Keratinocyte (primary cell): ENCODE data around the gene COX7C. TPM values are rescaled to one million over a fixed set of nuclear protein-coding genes. Genes with fewer than 3 reads are reported as not detected.

Experiments
- DNase-seq: peaks from one replicate; pipeline ENCODE4 v3.0.0-alpha.2; 2011; ENCODE audit warnings: low read depth, missing footprints, low spot score
- FAIRE-seq: peaks from 2 replicates; lab custom pipeline; 2011; peaks lifted over from hg19 to GRCh38; lab: Jason Lieb, UNC
- H2AFZ ChIP-seq: 2 replicates; pipeline ENCODE4 v1.6.0; 2012; ENCODE audit warnings: low read length, control low read depth, inconsistent platforms; ENCODE audit not compliant: control insufficient read depth
- H3K27ac ChIP-seq: 2 replicates; pipeline ENCODE4 v1.5.1; 2011; ENCODE audit warnings: low read length; ENCODE audit not compliant: control insufficient read depth, insufficient read depth
- H3K27me3 ChIP-seq: 3 replicates; pipeline ENCODE4 v1.6.0; 2011; ENCODE audit warnings: low read length; ENCODE audit not compliant: control insufficient read depth, insufficient read depth; ENCODE audit errors: extremely low read depth
- H3K36me3 ChIP-seq, 2 experiments: 2 replicates in 1 of 2; 3 replicates in 1 of 2; pipeline ENCODE4 v1.5.1; 2011; ENCODE audit warnings: low read length in 2 of 2, mild to moderate bottlenecking in 1 of 2; ENCODE audit not compliant: control insufficient read depth in 2 of 2, insufficient read depth in 2 of 2; ENCODE audit errors: extremely low read depth in 1 of 2
- H3K4me1 ChIP-seq: 3 replicates; pipeline ENCODE4 v1.5.1; 2011; ENCODE audit warnings: low read length; ENCODE audit not compliant: control insufficient read depth, insufficient read depth; ENCODE audit errors: extremely low read depth
- H3K4me2 ChIP-seq: 3 replicates; pipeline ENCODE4 v1.6.0; 2011; ENCODE audit warnings: low read depth, low read length; ENCODE audit not compliant: control insufficient read depth, insufficient read depth; ENCODE audit errors: extremely low read depth
- H3K4me3 ChIP-seq, 3 experiments: fragments of 200-600 bp in 1 of 3; sonication (generic) in 1 of 3; 2 replicates in 2 of 3; 3 replicates in 1 of 3; pipeline ENCODE4 v1.5.1; 2011 to 2016; ENCODE audit warnings: low read length in 3 of 3, mild to moderate bottlenecking in 3 of 3, control low read depth in 2 of 3, inconsistent platforms in 1 of 3, low read depth in 1 of 3, mixed read lengths in 1 of 3, mixed run types in 1 of 3, moderate library complexity in 1 of 3; ENCODE audit not compliant: control insufficient read depth in 2 of 3, insufficient read depth in 2 of 3; ENCODE audit errors: extremely low read depth in 1 of 3
- H3K79me2 ChIP-seq: 2 replicates; pipeline ENCODE4 v1.6.0; 2012; ENCODE audit warnings: low read length; ENCODE audit not compliant: control insufficient read depth, insufficient read depth
- H3K9ac ChIP-seq: 3 replicates; pipeline ENCODE4 v1.6.0; 2011; ENCODE audit warnings: low read length; ENCODE audit not compliant: control insufficient read depth, insufficient read depth; ENCODE audit errors: extremely low read depth
- H3K9me1 ChIP-seq: 3 replicates; pipeline ENCODE4 v1.6.0; 2011; ENCODE audit warnings: low read length; ENCODE audit not compliant: control insufficient read depth, insufficient read depth; ENCODE audit errors: extremely low read depth
- H3K9me3 ChIP-seq: 2 replicates; pipeline ENCODE4 v1.5.1; 2012; ENCODE audit warnings: low read depth, low read length; ENCODE audit not compliant: control insufficient read depth
- H4K20me1 ChIP-seq: 3 replicates; pipeline ENCODE4 v1.6.0; 2011; ENCODE audit warnings: low read length; ENCODE audit not compliant: control insufficient read depth, insufficient read depth; ENCODE audit errors: extremely low read depth
- EZH2 ChIP-seq: IDR thresholded peaks from one replicate; pipeline ENCODE4 v1.6.1; 2012; ENCODE audit warnings: inconsistent platforms, mild to moderate bottlenecking, low read length, moderate library complexity
- dilution Hi-C: fragments of 300-500 bp; cut with MboI; formaldehyde crosslinking; loops from one replicate; pipeline ENCODE4 v1.7.0; 2020; ENCODE audit warnings: low sequenced_read_pairs; ENCODE audit not compliant: extremely low pct_ligation_motif_present
- polyA plus RNA-seq, 5 experiments: library from polyadenylated mRNA; depleted of rRNA in 3 of 5; stranded (reverse) in 3 of 5; stranded (forward) in 1 of 5; unstranded in 1 of 5; fragments of >200 nt; gene quantifications; 1 replicate in 1 of 5; 2 replicates in 3 of 5; 3 replicates in 1 of 5; pipeline versions ENCODE4 v1.2.1 to v1.2.3, GENCODE V29; 2011 to 2012; ENCODE audit warnings: missing spikeins in 2 of 5, low read depth in 1 of 5, low replicate concordance in 1 of 5
- TF ChIP-seq, protein P1 (sequence below), 3 experiments: IDR thresholded peaks in 1 of 3; conservative IDR thresholded peaks in 1 of 3; optimal IDR thresholded peaks in 1 of 3; 2 replicates in 2 of 3; 3 replicates in 1 of 3; pipeline versions ENCODE3 to v1.5.1; 2011; ENCODE audit warnings: low read length in 3 of 3, mild to moderate bottlenecking in 3 of 3, moderate library complexity in 2 of 3, control low read depth in 1 of 3, inconsistent platforms in 1 of 3; ENCODE audit not compliant: insufficient read depth in 2 of 3; ENCODE audit errors: extremely low read depth in 1 of 3

The COX7C gene
- polyA plus RNA-seq, 1 donor (not counting 4 experiments of a cell fraction or from before 2014, with no cell fraction given) = 764 TPM

DNA sequence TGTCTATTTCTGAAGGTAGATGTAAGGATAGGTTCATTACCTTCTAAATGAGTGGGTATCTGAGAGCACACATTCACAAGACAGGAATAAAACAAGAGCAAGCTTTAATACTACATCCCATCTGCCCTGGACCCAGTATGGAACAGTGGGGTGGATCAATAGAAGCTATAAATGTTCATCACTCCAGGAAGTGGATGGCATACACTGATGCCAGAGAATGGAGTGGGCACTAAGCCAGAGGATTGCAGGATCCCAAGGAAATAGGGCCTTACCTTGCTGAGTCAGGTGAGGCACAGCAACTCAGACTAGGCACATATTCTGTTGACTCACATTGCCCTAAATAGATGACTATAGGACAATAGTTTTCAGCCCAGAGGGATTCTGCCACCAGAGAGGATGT, 21.3 kb upstream of the COX7C start:
- no peak overlapping the region for H2AFZ ChIP-seq
- H3K9me3 ChIP-seq = no peaks in the 10 kb centered on the region
- H3K36me3 ChIP-seq = no peaks in the 10 kb centered on the region
- FAIRE-seq = no peak
- dilution Hi-C loops = no loop called here
- no peak for DNase-seq
- no peaks in the 10 kb centered on the region for H3K9me1 ChIP-seq
- no peaks in the 10 kb centered on the region for H3K79me2 ChIP-seq
- H4K20me1 ChIP-seq = no peaks in the 10 kb centered on the region
- no peak overlapping the region for H3K9ac ChIP-seq
- no peaks in the 10 kb centered on the region for H3K4me1 ChIP-seq
- no peaks in the 10 kb centered on the region for H3K27me3 ChIP-seq
- no peak overlapping the region for H3K4me3 ChIP-seq
- H3K4me2 ChIP-seq = no peak overlapping the region
- H3K27ac ChIP-seq = no peak overlapping the region
- no peak for TF ChIP-seq EZH2
- TF ChIP-seq, protein P1, sequence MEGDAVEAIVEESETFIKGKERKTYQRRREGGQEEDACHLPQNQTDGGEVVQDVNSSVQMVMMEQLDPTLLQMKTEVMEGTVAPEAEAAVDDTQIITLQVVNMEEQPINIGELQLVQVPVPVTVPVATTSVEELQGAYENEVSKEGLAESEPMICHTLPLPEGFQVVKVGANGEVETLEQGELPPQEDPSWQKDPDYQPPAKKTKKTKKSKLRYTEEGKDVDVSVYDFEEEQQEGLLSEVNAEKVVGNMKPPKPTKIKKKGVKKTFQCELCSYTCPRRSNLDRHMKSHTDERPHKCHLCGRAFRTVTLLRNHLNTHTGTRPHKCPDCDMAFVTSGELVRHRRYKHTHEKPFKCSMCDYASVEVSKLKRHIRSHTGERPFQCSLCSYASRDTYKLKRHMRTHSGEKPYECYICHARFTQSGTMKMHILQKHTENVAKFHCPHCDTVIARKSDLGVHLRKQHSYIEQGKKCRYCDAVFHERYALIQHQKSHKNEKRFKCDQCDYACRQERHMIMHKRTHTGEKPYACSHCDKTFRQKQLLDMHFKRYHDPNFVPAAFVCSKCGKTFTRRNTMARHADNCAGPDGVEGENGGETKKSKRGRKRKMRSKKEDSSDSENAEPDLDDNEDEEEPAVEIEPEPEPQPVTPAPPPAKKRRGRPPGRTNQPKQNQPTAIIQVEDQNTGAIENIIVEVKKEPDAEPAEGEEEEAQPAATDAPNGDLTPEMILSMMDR (optimal IDR thresholded peaks at IDR 0.05 in 1 of 3, IDR thresholded peaks at IDR 0.05 in 1 of 3, conservative IDR thresholded peaks at IDR 0.05 in 1 of 3; ENCODE audit: extremely low read depth in 1 of 3, insufficient read depth in 2 of 3, low read length in 3 of 3) = no peak

DNA sequence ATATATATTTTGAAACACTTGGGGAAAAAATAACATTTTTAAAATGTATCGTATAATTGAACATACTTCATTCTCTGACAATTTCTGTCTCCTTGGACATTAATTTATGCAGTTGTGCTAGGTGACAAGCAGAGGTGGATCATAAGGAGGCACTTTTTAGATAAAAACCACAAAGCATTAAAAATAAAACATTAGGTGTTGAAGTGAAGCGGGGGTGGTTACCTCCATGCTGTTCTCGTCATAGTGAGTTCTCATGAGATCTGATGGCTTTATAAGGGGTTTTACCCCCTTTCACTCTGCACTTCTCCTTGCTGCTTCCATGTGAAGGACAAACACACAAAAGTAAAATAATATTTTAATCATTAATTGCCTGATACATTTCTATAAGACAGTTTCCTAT, 11.9 kb upstream of the COX7C start:
- DNase-seq (no peak), FAIRE-seq (no peak)
- Histone ChIP-seq H3K79me2 (no peaks in the 10 kb centered on the region), H3K4me1 (no peaks in the 10 kb centered on the region), H4K20me1 (no peaks in the 10 kb centered on the region), H3K9ac (no peak overlapping the region), H3K36me3 (no peaks in the 10 kb centered on the region), H3K4me3 (no peak overlapping the region), H3K27ac (no peak overlapping the region), H2AFZ (no peak overlapping the region), H3K9me1 (no peaks in the 10 kb centered on the region), H3K27me3 (no peaks in the 10 kb centered on the region), H3K4me2 (no peak overlapping the region), H3K9me3 (no peaks in the 10 kb centered on the region)
- dilution Hi-C loops = no loop called here
- TF ChIP-seq, protein P1 (optimal IDR thresholded peaks at IDR 0.05 in 1 of 3, IDR thresholded peaks at IDR 0.05 in 1 of 3, conservative IDR thresholded peaks at IDR 0.05 in 1 of 3; ENCODE audit: extremely low read depth in 1 of 3, insufficient read depth in 2 of 3, low read length in 3 of 3) = no peak
- no peak for TF ChIP-seq EZH2
